GM19240 (cell line): ENCODE measurements around the gene LHFPL6.

Source experiments
- DNase-seq: peaks from one replicate; pipeline ENCODE4 v3.0.0; 2011; ENCODE audit warnings: low spot score; ENCODE audit not compliant: insufficient read length

The LHFPL6 gene

GRCh38 chr13:39521701-39522100 is 81.3 kb downstream of the LHFPL6 start:
- no peak for DNase-seq

DNA sequence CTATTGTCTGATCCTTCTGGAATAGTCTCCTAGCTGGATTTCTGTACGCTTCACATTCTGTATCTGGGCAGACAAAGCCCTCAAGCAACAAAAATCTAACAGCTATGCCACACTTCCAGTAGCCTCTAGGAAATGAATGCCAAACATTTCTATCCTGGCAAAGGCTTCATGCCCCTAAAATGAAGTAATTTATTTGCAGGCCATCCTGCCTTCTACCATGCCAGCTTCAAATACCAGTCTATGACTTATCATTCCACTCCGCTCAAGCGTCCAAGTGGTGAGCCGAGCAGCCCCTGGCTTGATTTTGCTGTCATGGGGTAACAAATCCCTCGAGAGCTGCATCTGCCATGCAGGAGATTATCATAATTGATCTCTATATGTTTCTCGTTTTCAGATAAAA is 86.9 kb downstream of the LHFPL6 start:
- no peak for DNase-seq

- no peak for DNase-seq
Observed at GRCh38 chr13:39515224-39515714, 87.7 kb downstream of the LHFPL6 start.

- DNase-seq: no peak
Observed at GRCh38 chr13:39512687-39513086, 90.3 kb downstream of the LHFPL6 start.

DNA sequence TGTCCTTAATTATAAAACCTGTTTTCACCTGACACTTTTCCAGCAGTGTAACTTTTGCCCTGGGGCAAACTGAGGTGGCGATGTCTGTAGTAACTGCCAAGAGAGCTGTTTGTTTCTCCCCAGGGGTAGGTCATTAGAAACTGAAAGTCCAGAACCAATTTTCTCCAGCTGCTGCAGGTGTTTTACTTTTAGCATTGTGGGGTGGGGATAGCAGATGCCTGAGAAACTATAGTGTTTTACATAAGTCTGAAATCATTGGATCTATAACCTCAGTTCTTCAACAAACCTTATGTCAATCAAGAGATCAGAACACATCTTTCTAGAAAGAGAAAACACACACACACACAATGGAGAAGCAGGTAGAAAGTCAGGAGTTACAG is 92.7 kb downstream of the LHFPL6 start:
- no peak for DNase-seq

DNA sequence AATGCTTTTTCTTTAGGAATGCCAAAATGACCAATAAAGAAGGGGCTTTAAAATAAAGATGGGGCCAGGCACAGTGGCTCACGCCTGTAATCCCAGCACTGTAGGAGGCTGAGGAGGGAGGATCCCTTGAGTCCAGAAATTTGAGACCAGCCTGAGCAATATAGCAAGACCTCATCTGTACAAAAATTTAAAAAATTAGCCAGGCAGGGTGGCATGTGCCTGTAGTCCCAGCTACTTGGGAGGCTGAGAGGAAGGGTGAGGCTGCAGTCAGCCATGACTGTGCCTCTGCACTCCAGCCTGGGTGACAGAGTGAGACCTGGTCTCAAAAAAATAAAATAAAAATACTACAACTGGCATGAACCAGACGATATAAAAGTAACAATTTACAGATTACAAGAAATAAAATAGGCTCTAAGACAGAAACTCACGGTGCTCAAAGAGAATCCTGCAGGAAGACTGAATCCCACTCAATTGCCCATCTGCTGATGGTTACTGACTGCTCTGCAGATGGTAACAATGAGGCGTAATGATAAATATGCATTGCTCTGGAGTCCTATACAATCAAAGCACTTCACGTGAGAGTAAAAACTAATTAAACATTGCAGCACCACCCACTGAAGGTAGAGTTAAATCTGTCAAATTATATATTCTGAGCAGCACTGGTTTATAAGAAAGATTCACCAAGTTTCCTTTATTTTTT is 93.2 kb downstream of the LHFPL6 start:
- DNase-seq: no peak

DNA sequence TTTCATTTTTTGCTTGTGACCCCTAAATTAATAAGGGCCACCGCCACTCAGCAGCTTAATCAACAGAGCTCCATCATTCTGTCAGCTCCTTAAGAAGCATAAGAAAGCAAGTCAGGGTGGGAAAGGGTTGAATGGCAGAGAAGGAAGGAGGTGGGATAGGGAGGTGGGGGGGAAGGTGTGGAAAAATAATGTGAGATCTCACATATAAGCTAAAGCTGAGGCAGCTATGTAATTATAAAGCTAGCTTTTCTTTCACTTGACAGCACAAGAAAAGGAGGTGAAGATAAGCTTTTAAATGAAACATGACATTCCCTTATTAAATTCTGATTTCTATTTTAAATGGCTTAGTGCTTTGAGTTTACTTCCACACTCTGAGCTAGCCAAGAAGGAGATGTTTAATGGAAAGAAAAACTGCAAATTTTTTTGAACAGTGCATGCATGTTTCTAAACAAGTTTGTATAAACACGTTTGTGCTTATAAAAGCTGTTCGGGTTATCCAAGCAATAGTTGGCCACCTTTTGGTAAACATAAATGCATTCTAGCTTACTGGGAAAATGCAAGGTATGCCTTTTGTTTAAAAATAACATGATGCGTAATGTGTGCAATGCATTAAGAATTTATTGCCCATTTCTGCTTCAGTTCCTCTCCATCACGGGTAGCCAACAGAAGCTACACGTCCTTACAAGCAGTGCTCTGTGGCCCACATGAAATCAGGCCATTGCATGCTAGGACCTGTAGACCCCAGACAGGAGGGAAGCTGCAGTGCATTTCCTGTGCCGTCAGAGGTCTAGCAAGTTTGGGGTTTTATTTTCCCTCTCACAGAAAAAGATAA is 96.2 kb downstream of the LHFPL6 start:
- DNase-seq: no peak

DNA sequence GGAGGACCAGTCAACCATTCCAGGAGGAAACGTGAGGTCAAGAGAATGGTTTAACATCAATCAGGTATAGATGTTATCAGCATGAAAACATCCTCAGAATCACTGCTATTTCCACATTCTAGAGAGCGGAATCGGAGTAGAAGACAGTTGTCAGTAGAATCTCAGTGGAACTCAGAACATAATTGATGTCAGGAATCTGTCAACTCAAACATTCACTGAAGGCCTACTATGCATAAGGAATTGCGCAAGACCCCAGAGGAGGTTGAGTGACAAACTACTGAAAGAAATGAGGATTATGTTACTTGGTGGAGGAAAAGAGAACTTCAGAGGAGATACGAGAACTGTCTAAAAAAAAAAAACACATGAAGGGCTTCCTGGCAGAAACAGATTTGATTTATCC is 97.8 kb downstream of the LHFPL6 start:
- DNase-seq: no peak

DNA sequence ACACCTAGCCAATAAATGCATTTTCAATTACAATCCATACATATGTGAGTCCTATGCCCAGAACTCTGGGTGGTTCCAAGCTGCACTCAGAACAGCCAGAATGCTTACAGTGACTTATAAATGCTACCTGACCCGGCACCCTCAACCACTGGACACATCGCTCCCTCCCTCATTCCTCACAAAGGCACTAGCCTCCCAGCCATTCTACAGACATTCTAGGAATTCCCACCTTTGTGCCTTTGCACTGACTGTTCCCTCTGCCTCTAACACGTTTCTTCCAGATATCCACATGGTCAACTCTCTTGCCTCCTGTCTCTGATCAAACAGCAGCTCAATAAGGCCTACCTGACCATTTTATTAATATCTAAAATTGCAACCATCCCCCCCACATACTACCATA is 99.9 kb downstream of the LHFPL6 start:
- DNase-seq: no peak

- no peak for DNase-seq
Observed at GRCh38 chr13:39501702-39502324, 101.2 kb downstream of the LHFPL6 start.

GRCh38 chr13:39499604-39500003 is 103.4 kb downstream of the LHFPL6 start:
- DNase-seq: no peak

- no peak for DNase-seq
Observed at GRCh38 chr13:39498471-39499114, 104.4 kb downstream of the LHFPL6 start.

DNA sequence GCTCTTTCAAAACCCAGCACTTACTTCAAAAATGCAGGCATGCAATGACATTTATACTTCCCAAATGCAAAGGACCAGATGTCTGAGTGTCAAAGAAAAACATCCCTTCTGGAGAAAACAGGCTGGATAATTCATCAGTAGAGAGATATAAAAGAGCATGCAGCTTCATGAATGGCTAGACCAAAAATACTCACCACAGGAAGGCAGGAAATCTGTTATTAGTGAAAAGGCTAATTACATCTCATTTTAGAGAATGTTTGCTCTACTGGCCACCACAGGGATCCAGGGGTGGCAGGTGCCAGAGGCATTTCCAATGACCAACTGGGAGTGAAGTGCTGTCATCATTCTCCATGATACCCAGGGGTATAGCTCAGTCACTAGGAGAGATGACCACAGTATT is 106.5 kb downstream of the LHFPL6 start:
- DNase-seq: no peak

- no peak for DNase-seq
Observed at GRCh38 chr13:39494633-39495032, 108.4 kb downstream of the LHFPL6 start.

DNA sequence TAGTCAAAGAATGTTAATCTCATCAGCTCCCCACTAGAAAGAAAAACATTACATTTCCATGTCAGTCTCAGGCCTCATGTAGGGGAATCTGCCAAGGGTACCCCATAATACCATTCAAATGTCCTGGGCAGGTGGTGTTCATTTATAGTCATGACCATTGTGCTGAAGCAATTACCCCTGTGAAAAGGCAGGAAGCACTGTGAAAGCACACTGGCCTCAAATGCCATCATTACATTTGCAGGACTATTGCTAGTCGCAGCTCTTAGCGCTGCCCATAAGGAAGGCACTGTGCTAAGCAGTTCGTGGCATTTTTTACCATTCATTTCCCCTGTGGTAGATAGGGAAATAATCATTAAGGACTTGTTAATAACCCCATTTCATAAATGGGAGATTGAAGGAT is 109.0 kb downstream of the LHFPL6 start:
- no peak for DNase-seq

DNA sequence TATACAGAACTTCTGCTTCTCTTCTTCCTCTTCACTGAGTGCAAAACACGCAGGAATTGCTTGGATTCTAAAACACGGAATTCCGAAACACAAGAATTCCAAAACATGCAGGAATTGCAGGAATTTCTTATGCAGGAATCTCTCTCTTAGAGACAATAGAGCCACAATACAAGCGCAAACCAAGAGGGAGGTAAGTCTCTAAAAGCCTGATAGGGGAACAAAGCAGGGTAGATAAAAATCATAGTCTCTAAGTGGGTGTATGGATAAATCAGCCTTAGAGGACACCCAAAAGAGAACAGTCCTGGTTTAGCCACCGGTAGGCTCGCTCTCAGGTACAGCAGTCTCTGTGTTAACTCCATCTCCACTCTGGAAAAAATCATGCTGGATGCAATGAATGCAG is 112.9 kb downstream of the LHFPL6 start:
- DNase-seq: no peak

GRCh38 chr13:39486758-39487157 is 116.2 kb downstream of the LHFPL6 start:
- DNase-seq: no peak

DNA sequence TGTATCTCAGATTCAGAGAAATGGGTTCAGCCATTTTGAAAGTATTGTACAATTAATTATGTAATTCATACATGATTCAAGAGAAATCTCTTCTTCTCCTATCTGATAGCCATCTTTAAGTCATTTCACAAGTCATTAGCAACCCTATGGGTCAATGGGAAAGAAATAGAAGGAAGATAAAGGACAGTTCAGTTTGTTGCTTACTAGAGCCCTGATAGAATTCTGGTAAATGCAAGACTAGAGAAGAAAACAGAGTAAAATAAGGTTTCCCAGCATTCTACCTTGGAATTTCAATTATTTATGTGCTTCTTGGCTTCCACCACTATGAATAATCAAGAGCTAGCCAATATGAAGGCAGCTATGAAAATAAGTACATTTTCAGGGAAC is 117.7 kb downstream of the LHFPL6 start:
- DNase-seq: no peak

GRCh38 chr13:39484506-39485313 is 118.3 kb downstream of the LHFPL6 start:
- no peak for DNase-seq

GRCh38 chr13:39483326-39483725 is 119.7 kb downstream of the LHFPL6 start:
- DNase-seq: no peak

DNA sequence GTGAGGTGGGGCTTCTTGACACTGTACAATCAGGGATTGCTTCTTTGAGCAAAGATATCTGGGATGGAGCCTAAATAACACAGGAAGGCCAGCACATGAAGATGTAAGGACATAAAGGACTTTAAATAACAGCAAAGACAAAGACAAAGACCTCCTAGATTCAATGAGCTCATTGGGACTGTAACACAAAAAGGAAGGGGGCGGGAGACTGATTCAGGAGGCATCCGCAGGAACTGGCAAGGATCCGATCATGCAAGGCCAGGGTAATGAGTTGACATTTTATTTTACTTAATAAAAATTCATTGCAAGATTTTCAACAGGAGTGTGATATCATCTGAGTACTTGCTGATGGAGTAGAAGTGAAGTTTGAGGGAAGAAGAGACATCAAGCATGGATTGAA is 121.5 kb downstream of the LHFPL6 start:
- no peak for DNase-seq
